SK-N-SH treated with all-trans-retinoic acid at 6 μM for 48 hours (cell line): ENCODE measurements around the gene KDM5C.

Experiments used
- ARNTL ChIP-seq: fragments of 450-650 bp; formaldehyde crosslinking; IDR thresholded peaks from 2 replicates; pipeline ENCODE4 v1.5.0; 2020; ENCODE audit warnings: low read depth, mild to moderate bottlenecking, moderate library complexity, borderline replicate concordance
- BACH2 ChIP-seq: fragments of 250-450 bp; sonication (Bioruptor Pico); IDR thresholded peaks from 2 replicates; pipeline ENCODE4 v1.9.0; 2021; ENCODE audit warnings: mild to moderate bottlenecking, borderline replicate concordance
- CSDC2 ChIP-seq: fragments of 250-450 bp; sonication (Bioruptor Pico); IDR thresholded peaks from 2 replicates; pipeline ENCODE4 v1.5.0; 2020; ENCODE audit warnings: mild to moderate bottlenecking, moderate library complexity
- CSRNP3 ChIP-seq: fragments of 250-450 bp; sonication (Bioruptor Pico); IDR thresholded peaks from 2 replicates; pipeline ENCODE4 v1.5.1; 2021; ENCODE audit warnings: mild to moderate bottlenecking, moderate library complexity
- ESRRG ChIP-seq: fragments of 250-450 bp; sonication (Bioruptor Pico); IDR thresholded peaks from 2 replicates; pipeline ENCODE4 v1.6.1; 2021; ENCODE audit warnings: mild to moderate bottlenecking
- PATZ1 ChIP-seq: fragments of 250-450 bp; sonication (Bioruptor Pico); IDR thresholded peaks from 2 replicates; pipeline ENCODE4 v1.8.0; 2020; ENCODE audit warnings: mild to moderate bottlenecking, moderate library complexity, borderline replicate concordance
- POU6F1 ChIP-seq: fragments of 250-450 bp; sonication (Bioruptor Pico); IDR thresholded peaks from 2 replicates; pipeline ENCODE4 v1.8.0; 2021; ENCODE audit warnings: low read depth, mild to moderate bottlenecking, moderate library complexity, borderline replicate concordance
- PPARA ChIP-seq: fragments of 250-450 bp; sonication (Bioruptor Pico); IDR thresholded peaks from 2 replicates; pipeline ENCODE4 v1.5.0; 2020; ENCODE audit warnings: mild to moderate bottlenecking, borderline replicate concordance
- RARB ChIP-seq: fragments of 250-450 bp; sonication (Bioruptor Pico); IDR thresholded peaks from 2 replicates; pipeline ENCODE4 v1.8.0; 2021; ENCODE audit warnings: mild to moderate bottlenecking, moderate library complexity
- SNAI2 ChIP-seq: fragments of 250-450 bp; sonication (Bioruptor Pico); IDR thresholded peaks from 2 replicates; pipeline ENCODE4 v1.5.0; 2020; ENCODE audit warnings: mild to moderate bottlenecking, moderate library complexity
- ZFP3 ChIP-seq: fragments of 250-450 bp; sonication (Bioruptor Pico); IDR thresholded peaks from 2 replicates; pipeline ENCODE4 v1.5.0; 2020; ENCODE audit warnings: mild to moderate bottlenecking, moderate library complexity
- ZFP30 ChIP-seq: fragments of 450-650 bp; formaldehyde crosslinking; IDR thresholded peaks from 2 replicates; pipeline ENCODE4 v1.5.0; 2022; ENCODE audit warnings: mild to moderate bottlenecking, moderate library complexity
- ZNF565 ChIP-seq: fragments of 450-650 bp; formaldehyde crosslinking; conservative IDR thresholded peaks from 2 replicates; pipeline ENCODE4 v1.5.0; 2020; ENCODE audit warnings: low read depth, mild to moderate bottlenecking, moderate library complexity
- ZNF70 ChIP-seq: fragments of 450-650 bp; formaldehyde crosslinking; IDR thresholded peaks from 2 replicates; pipeline ENCODE4 v1.5.0; 2020; ENCODE audit warnings: mild to moderate bottlenecking, moderate library complexity

- TF ChIP-seq ZFP30 (CRISPR knock-in tag), result no peak
- no peak for TF ChIP-seq ZNF565 (CRISPR knock-in tag)
- TF ChIP-seq ZNF70 (CRISPR knock-in tag), result no peak
- TF ChIP-seq RARB (CRISPR knock-in tag), result no peak
- no peak for TF ChIP-seq ARNTL (CRISPR knock-in tag)
- TF ChIP-seq ESRRG, result no peak
- TF ChIP-seq ZFP3, result no peak
- no peak for TF ChIP-seq CSRNP3
- no peak for TF ChIP-seq BACH2 (CRISPR knock-in tag)
- no peak for TF ChIP-seq CSDC2 (CRISPR knock-in tag)
- no peak for TF ChIP-seq POU6F1 (CRISPR knock-in tag)
- no peak for TF ChIP-seq PATZ1 (CRISPR knock-in tag)
- no peak for TF ChIP-seq SNAI2 (CRISPR knock-in tag)
- TF ChIP-seq PPARA (CRISPR knock-in tag), result no peak
Observed at GRCh38 chrX:53234484-53234883, 9.5 kb upstream of the KDM5C start.
